GM12878 (cell line): ENCODE measurements around the gene ZNF32. TPM values are rescaled to one million over a fixed set of nuclear protein-coding genes. Genes with fewer than 3 reads are reported as not detected.
A peak's percentile ranks its signal among the peaks of the same experiment; 100 is the strongest.

Experiments
- BCL11A ChIP-seq: IDR thresholded peaks from 2 replicates; pipeline ENCODE4 v1.6.1; 2011; ENCODE audit warnings: low read depth, low read length
- CEBPB ChIP-seq, 2 experiments: fragments of 150-350 bp in 1 of 2; IDR thresholded peaks; 2 replicates each; pipeline ENCODE4 v1.6.1; 2012 to 2014; ENCODE audit warnings: low read depth in 2 of 2, low read length in 2 of 2, borderline replicate concordance in 1 of 2, inconsistent platforms in 1 of 2
- CREM ChIP-seq: IDR thresholded peaks from 2 replicates; pipeline ENCODE4 v1.6.1; 2014; ENCODE audit warnings: antibody characterized with exemption, low read depth
- MYC ChIP-seq: IDR thresholded peaks from 2 replicates; pipeline ENCODE4 v1.6.1; 2011; ENCODE audit warnings: mild to moderate bottlenecking, low read length, moderate library complexity, inconsistent platforms; ENCODE audit not compliant: insufficient read depth, insufficient replicate concordance, insufficient read length, severe bottlenecking
- NR2F1 ChIP-seq: fragments of 450-650 bp; conservative IDR thresholded peaks from 2 replicates; pipeline ENCODE4 v1.6.1; 2017; ENCODE audit warnings: mild to moderate bottlenecking
- PAX5 ChIP-seq: IDR thresholded peaks from 2 replicates; pipeline ENCODE4 v1.6.1; 2011; ENCODE audit warnings: low read depth, low read length, borderline replicate concordance
- POLR2AphosphoS5 ChIP-seq: IDR thresholded peaks from 2 replicates; pipeline ENCODE4 v1.6.1; 2011; ENCODE audit warnings: mild to moderate bottlenecking, low read length, inconsistent platforms
- SMARCA5 ChIP-seq: fragments of 450-650 bp; IDR thresholded peaks from 2 replicates; pipeline ENCODE4 v1.6.1; 2017; ENCODE audit warnings: mild to moderate bottlenecking
- SREBF1 ChIP-seq: IDR thresholded peaks from 2 replicates; pipeline ENCODE4 v1.6.1; 2012; ENCODE audit warnings: mild to moderate bottlenecking, low read length
- STAT3 ChIP-seq: IDR thresholded peaks from 2 replicates; pipeline ENCODE4 v1.6.1; 2011; ENCODE audit warnings: low read depth, low read length, improper control_type of control experiment
- SUZ12 ChIP-seq: fragments of 200-600 bp; sonication (generic); IDR thresholded peaks from one replicate; pipeline ENCODE4 v1.6.1; 2018; ENCODE audit warnings: antibody characterized with exemption, mild to moderate bottlenecking; ENCODE audit not compliant: unreplicated experiment
- YBX1 ChIP-seq: fragments of 450-650 bp; IDR thresholded peaks from 2 replicates; pipeline ENCODE4 v1.6.1; 2016; ENCODE audit warnings: antibody characterized with exemption
- ZNF24 ChIP-seq: fragments of 450-650 bp; IDR thresholded peaks from 2 replicates; pipeline ENCODE4 v1.6.1; 2017; ENCODE audit warnings: antibody characterized with exemption, mild to moderate bottlenecking
- ZNF384 ChIP-seq: IDR thresholded peaks from 2 replicates; pipeline ENCODE4 v1.6.1; 2012; ENCODE audit warnings: low read depth, mild to moderate bottlenecking, low read length, improper control_type of control experiment, borderline replicate concordance
- ZNF622 ChIP-seq: fragments of 450-650 bp; IDR thresholded peaks from 2 replicates; pipeline ENCODE4 v1.6.1; 2017; ENCODE audit warnings: mild to moderate bottlenecking, inconsistent platforms
- polyA plus RNA-seq, 11 experiments: library from polyadenylated mRNA; depleted of rRNA in 4 of 11; unstranded in 6 of 11; stranded (reverse) in 5 of 11; fragments of >200 nt; fragmentation: Nextera tagmentation in 4 of 11; fragmentation: Illumina TruSeq in 1 of 11; extraction: Ambion mirVana in 4 of 11; extraction: Trizol in 1 of 11; gene quantifications; 1 replicate in 1 of 11; 2 replicates in 10 of 11; pipeline versions ENCODE4 v1.2.1 to v1.2.3, GENCODE V29; 2011 to 2016; ENCODE audit warnings: inconsistent platforms in 2 of 11, missing spikeins in 2 of 11, low read depth in 1 of 11
- total RNA-seq, 4 experiments: library from RNA; depleted of rRNA in 3 of 4; stranded (reverse); fragments of >200 nt in 3 of 4; fragmentation: Illumina TruSeq in 1 of 4; extraction: Trizol in 1 of 4; gene quantifications; 2 replicates each; pipeline versions ENCODE4 v1.2.1 to v1.2.3, GENCODE V29; 2013 to 2021
- TF ChIP-seq, protein P1 (sequence below): IDR thresholded peaks from 2 replicates; pipeline ENCODE4 v1.6.1; 2011; ENCODE audit warnings: borderline replicate concordance, low read depth, mild to moderate bottlenecking, moderate library complexity, low read length; ENCODE audit not compliant: insufficient read depth, poor library complexity, severe bottlenecking
- TF ChIP-seq, protein P2 (sequence below): fragments of 450-650 bp; IDR thresholded peaks from 2 replicates; pipeline ENCODE4 v1.6.1; 2017; ENCODE audit warnings: antibody characterized with exemption, mild to moderate bottlenecking, moderate library complexity
- TF ChIP-seq, protein P3 (sequence below): fragments of 450-650 bp; IDR thresholded peaks from 2 replicates; pipeline ENCODE4 v1.6.1; 2016; ENCODE audit warnings: mild to moderate bottlenecking, moderate library complexity, borderline replicate concordance
- TF ChIP-seq, protein P4 (sequence below): IDR thresholded peaks from 2 replicates; pipeline ENCODE4 v1.6.1; 2012; ENCODE audit warnings: mild to moderate bottlenecking, low read depth, low read length

Gene ZNF32
- total and polyA plus RNA-seq, 10 of the 15 experiments (the other 5 are each of a cell fraction or from before 2014, with no cell fraction given): 1.9 to 23.0 (median 3.4) TPM

DNA sequence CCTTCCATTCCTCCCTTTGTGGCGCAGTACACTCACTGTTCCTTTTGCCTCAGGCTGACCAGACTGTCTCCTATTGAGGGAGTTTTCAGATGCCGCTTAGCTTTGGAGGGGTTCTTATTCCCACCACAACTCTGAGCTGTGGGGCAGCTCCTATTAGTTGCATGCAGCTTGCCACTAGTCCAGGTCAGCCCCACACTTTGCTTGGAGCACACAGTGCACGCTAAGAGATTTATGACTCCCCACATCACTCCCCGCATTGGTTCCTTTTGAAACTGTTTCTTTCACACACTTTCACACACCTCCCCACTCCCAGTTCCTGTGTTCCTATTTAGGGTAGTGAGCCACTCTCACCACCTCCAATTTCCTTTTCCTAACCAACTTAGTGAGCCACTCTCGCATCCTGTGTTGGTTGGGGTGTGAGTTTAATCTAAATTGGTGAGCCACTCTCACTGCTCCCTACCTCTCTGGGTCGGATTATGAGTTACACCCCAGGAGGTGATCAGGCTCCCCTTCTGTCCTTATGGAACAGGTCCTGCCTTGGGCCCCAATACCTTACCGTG is 52.9 kb downstream of the ZNF32 start (continued):
- TF ChIP-seq, protein P1, sequence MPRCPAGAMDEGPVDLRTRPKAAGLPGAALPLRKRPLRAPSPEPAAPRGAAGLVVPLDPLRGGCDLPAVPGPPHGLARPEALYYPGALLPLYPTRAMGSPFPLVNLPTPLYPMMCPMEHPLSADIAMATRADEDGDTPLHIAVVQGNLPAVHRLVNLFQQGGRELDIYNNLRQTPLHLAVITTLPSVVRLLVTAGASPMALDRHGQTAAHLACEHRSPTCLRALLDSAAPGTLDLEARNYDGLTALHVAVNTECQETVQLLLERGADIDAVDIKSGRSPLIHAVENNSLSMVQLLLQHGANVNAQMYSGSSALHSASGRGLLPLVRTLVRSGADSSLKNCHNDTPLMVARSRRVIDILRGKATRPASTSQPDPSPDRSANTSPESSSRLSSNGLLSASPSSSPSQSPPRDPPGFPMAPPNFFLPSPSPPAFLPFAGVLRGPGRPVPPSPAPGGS: no peak
- TF ChIP-seq SMARCA5: peak; percentile 42
- TF ChIP-seq, protein P2, sequence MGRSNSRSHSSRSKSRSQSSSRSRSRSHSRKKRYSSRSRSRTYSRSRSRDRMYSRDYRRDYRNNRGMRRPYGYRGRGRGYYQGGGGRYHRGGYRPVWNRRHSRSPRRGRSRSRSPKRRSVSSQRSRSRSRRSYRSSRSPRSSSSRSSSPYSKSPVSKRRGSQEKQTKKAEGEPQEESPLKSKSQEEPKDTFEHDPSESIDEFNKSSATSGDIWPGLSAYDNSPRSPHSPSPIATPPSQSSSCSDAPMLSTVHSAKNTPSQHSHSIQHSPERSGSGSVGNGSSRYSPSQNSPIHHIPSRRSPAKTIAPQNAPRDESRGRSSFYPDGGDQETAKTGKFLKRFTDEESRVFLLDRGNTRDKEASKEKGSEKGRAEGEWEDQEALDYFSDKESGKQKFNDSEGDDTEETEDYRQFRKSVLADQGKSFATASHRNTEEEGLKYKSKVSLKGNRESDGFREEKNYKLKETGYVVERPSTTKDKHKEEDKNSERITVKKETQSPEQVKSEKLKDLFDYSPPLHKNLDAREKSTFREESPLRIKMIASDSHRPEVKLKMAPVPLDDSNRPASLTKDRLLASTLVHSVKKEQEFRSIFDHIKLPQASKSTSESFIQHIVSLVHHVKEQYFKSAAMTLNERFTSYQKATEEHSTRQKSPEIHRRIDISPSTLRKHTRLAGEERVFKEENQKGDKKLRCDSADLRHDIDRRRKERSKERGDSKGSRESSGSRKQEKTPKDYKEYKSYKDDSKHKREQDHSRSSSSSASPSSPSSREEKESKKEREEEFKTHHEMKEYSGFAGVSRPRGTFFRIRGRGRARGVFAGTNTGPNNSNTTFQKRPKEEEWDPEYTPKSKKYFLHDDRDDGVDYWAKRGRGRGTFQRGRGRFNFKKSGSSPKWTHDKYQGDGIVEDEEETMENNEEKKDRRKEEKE: no peak
- no peak for TF ChIP-seq SREBF1
- peak; percentile 67; the same call in 1 of the 2 replicates for TF ChIP-seq BCL11A
- TF ChIP-seq CEBPB (IDR thresholded peaks at IDR 0.05; ENCODE audit: borderline replicate concordance in 1 of 2, low read depth in 2 of 2, low read length in 2 of 2): peak in 1 of 2 experiments; percentile 33; a peak in 1 of 4 replicates
- no peak for TF ChIP-seq ZNF384
- TF ChIP-seq, protein P3, sequence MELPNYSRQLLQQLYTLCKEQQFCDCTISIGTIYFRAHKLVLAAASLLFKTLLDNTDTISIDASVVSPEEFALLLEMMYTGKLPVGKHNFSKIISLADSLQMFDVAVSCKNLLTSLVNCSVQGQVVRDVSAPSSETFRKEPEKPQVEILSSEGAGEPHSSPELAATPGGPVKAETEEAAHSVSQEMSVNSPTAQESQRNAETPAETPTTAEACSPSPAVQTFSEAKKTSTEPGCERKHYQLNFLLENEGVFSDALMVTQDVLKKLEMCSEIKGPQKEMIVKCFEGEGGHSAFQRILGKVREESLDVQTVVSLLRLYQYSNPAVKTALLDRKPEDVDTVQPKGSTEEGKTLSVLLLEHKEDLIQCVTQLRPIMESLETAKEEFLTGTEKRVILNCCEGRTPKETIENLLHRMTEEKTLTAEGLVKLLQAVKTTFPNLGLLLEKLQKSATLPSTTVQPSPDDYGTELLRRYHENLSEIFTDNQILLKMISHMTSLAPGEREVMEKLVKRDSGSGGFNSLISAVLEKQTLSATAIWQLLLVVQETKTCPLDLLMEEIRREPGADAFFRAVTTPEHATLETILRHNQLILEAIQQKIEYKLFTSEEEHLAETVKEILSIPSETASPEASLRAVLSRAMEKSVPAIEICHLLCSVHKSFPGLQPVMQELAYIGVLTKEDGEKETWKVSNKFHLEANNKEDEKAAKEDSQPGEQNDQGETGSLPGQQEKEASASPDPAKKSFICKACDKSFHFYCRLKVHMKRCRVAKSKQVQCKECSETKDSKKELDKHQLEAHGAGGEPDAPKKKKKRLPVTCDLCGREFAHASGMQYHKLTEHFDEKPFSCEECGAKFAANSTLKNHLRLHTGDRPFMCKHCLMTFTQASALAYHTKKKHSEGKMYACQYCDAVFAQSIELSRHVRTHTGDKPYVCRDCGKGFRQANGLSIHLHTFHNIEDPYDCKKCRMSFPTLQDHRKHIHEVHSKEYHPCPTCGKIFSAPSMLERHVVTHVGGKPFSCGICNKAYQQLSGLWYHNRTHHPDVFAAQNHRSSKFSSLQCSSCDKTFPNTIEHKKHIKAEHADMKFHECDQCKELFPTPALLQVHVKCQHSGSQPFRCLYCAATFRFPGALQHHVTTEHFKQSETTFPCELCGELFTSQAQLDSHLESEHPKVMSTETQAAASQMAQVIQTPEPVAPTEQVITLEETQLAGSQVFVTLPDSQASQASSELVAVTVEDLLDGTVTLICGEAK: no peak
- TF ChIP-seq YBX1: no peak
- no peak for TF ChIP-seq MYC
- TF ChIP-seq, protein P4, sequence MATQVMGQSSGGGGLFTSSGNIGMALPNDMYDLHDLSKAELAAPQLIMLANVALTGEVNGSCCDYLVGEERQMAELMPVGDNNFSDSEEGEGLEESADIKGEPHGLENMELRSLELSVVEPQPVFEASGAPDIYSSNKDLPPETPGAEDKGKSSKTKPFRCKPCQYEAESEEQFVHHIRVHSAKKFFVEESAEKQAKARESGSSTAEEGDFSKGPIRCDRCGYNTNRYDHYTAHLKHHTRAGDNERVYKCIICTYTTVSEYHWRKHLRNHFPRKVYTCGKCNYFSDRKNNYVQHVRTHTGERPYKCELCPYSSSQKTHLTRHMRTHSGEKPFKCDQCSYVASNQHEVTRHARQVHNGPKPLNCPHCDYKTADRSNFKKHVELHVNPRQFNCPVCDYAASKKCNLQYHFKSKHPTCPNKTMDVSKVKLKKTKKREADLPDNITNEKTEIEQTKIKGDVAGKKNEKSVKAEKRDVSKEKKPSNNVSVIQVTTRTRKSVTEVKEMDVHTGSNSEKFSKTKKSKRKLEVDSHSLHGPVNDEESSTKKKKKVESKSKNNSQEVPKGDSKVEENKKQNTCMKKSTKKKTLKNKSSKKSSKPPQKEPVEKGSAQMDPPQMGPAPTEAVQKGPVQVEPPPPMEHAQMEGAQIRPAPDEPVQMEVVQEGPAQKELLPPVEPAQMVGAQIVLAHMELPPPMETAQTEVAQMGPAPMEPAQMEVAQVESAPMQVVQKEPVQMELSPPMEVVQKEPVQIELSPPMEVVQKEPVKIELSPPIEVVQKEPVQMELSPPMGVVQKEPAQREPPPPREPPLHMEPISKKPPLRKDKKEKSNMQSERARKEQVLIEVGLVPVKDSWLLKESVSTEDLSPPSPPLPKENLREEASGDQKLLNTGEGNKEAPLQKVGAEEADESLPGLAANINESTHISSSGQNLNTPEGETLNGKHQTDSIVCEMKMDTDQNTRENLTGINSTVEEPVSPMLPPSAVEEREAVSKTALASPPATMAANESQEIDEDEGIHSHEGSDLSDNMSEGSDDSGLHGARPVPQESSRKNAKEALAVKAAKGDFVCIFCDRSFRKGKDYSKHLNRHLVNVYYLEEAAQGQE: no peak
- no peak for TF ChIP-seq ZNF24
- no peak for TF ChIP-seq POLR2AphosphoS5
- TF ChIP-seq CREM: peak; percentile 50; the same call in 1 of the 2 replicates
- TF ChIP-seq SUZ12: no peak
- TF ChIP-seq PAX5: peak; percentile 57; the same call in 1 of the 2 replicates
- TF ChIP-seq NR2F1: 0 out of 2 replicates have a peak, but pooled peaks have one; percentile 4
- no peak for TF ChIP-seq STAT3
- TF ChIP-seq ZNF622: no peak
